GM18861 (cell line): Measurements from ENCODE around the gene ZNF883.

Source experiments
- ATAC-seq: cut with Tn5 transposase; IDR thresholded peaks from one replicate; pipeline ENCODE4 v1.9.1; 2021; ENCODE audit not compliant: unreplicated experiment

Gene ZNF883

DNA sequence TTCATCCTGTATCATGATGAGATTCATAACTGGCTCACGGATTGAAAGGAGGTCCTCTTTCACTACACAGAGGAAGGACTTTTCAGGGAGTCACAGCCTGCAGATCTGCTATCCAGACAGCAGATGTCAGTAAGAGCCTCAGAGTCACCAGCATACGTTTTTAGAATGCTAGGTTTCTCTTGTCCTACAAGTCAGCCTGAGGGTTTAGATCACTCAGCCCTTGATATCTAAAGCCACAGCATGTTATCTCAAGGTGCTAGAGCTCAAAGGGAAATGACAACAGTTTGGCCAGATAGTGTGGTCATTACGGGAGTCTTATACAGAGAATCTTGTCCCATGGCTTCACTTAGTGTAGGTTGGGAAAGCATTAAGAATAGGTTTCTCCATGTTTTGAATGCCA lies 90.4 kb downstream of the ZNF883 start:
- no peak for ATAC-seq

DNA sequence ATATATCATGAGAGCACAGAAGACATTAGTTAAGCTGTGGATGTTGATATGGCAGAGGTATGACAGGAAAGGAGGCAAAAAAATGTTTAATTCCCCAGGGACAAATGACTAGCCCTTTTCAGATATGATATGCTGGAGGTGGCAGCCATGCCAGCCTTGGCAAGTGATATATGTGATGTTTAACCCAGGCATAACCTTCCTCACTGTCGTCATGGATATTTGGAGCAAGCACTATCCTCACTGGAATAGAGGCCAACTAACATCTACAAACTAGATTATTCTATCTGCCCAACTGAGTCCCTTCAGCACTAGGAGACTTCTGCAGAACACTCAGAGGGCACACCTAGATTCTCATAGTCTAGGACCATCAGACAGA lies 94.0 kb downstream of the ZNF883 start:
- ATAC-seq, result no peak

DNA sequence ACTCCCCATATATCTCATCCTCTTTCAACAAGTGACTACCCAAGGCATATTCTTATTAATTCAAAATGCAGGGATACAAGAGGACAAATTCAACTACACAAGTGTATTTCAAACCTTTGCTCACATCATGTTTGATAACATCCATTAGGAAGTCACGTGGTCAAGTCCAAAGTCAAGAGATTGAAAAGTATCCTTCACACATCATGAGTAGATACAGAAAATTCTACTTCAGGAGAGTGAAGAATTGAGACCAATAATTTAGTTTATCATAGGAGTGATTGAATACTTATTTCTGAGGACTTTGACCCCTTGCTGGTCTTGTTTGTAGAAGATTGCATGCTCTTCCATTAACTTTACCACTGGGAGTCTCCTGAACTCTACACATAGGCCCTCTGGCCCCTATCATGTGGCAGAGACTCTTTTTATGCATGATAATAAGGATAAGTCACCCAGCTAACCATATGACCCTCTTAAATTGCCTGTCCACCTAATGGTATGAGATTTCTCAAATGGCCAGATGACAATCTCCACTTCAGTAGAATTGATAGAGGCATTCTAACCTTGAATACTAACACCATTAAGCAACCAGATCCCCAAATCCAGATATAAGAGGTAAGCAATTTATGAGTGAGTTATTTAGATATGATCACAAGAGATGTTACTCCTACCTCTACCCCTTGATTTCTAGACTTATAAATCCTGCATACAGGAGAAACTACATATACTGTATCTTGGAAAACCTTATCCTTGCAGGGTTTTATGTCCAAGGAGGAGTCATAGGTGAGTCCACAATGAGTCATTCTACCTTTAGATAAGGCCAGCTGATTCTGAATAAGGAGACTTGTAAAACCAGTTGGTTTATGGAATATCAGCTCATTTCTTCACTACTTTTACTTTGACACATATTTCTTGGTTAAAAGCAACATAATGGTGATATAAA lies 94.7 kb downstream of the ZNF883 start:
- ATAC-seq, result no peak

DNA sequence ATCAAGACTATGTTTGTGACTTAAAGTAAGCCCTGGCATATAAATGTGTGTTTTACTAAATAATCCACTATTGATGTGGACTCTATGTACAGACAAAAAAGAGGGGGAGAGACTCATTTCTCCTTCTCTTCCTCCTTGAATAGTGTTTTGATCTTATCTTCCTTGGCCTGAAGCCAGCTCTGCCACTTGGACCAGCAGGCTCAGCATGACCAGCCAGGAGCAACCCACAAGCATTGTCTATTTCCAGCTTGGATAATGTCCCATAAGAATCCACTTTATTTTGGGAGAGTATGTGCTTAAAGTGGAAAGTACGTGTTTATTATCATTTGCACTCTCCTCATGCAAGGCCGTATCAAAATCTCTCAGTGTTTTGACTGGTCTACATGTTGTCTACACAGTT lies 97.5 kb downstream of the ZNF883 start:
- ATAC-seq, result no peak

DNA sequence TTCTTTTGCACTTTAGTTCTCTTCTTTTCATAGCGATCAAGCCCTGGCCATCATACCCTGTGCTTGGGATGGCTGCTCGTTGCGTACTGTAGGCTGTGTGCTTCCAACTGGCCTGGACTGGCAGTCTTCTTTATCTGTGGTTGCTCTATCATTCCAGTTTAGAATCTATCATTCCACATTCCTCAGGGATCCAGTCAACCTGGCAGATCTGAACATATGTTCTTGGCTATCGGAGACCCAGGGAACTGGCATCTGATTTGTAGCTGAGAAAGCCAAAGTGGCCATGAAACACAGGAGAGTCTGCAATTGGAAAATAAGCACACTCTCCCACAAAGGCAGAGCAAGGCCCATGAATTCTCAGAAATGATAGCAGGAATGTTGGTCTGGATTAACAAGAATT lies 98.7 kb downstream of the ZNF883 start:
- ATAC-seq, result no peak

DNA sequence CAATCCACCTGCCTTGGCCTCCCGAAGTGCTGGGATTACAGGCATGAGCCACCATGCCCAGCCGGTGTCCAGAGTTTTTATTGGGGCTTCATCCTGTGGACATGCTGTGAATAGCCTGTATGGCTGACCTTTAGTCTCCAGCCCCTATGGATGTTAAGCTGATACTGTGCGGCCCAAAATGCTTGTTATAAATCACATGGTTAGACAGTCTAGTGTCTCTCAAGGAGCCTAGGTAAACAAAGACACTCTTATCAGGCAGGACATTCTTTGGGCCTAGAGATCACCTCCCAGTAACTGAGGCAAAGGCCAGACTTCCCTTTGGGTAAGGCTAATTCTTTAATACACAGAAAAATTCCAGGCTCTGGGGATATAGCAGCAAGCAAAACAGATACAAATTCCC lies 99.4 kb downstream of the ZNF883 start:
- no peak for ATAC-seq

DNA sequence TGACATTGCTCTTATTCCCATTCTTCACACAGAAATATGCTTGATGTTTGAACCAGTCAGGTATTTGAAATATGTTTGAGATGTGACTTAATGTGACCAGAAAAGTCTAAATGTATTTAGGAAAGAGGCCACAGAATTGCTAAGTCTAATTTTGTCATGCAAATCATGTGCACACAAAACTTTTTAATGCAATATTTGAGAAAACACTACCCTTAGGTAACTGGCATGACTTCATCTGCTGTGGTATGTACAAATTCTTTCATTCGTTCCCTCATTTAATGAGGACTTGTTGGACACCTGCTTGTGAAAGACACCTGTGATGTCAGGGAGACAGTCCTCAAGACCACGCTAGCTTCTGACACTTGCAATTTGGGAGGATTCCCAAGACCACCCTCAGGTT lies 100.3 kb downstream of the ZNF883 start:
- ATAC-seq, result no peak
